Suprapubic skin (tissue), 4 donors: ENCODE data around the gene MTARC1. TPM values are rescaled to one million over a fixed set of nuclear protein-coding genes. Genes with fewer than 3 reads are reported as not detected.

Experiments used
- DNase-seq, 2 donors: peaks; one replicate each; pipeline ENCODE4 v3.0.0-alpha.2; 2019; ENCODE audit warnings: low spot score in 2 of 2
- H3K27ac ChIP-seq: fragments of 200-600 bp; sonication (generic); one replicate; pipeline ENCODE4 v1.5.1; 2019
- H3K27me3 ChIP-seq: fragments of 200-600 bp; sonication (generic); one replicate; pipeline ENCODE4 v1.5.1; 2019
- H3K36me3 ChIP-seq: fragments of 200-600 bp; sonication (generic); one replicate; pipeline ENCODE4 v1.5.1; 2019
- H3K4me1 ChIP-seq: fragments of 200-600 bp; sonication (generic); one replicate; pipeline ENCODE4 v1.5.1; 2019
- H3K4me3 ChIP-seq: fragments of 200-600 bp; sonication (generic); one replicate; pipeline ENCODE4 v1.5.1; 2019; ENCODE audit warnings: mild to moderate bottlenecking
- H3K9me3 ChIP-seq: fragments of 200-600 bp; sonication (generic); one replicate; pipeline ENCODE4 v1.5.1; 2019
- CTCF ChIP-seq, 2 donors: fragments of 200-600 bp in 1 of 2; fragments of 450-650 bp in 1 of 2; sonication (generic) in 1 of 2; IDR thresholded peaks; one replicate each; pipeline ENCODE4 v1.5.1; 2016 to 2019; ENCODE audit warnings: antibody characterized with exemption in 2 of 2, mild to moderate bottlenecking in 1 of 2, moderate library complexity in 1 of 2
- EP300 ChIP-seq: sonication (generic); formaldehyde crosslinking; IDR thresholded peaks from one replicate; pipeline ENCODE4 v1.6.1; 2017; ENCODE audit warnings: antibody characterized with exemption
- POLR2A ChIP-seq, 2 donors: fragments of 450-650 bp; IDR thresholded peaks; one replicate each; pipeline ENCODE4 v1.6.1; 2017; ENCODE audit warnings: antibody characterized with exemption in 2 of 2, mild to moderate bottlenecking in 2 of 2, moderate library complexity in 2 of 2
- POLR2AphosphoS5 ChIP-seq, 3 donors: sonication (generic); formaldehyde crosslinking; IDR thresholded peaks; one replicate each; pipeline ENCODE4 v1.6.1; 2017; ENCODE audit warnings: antibody characterized with exemption in 3 of 3
- WGBS: methylation state at CpG from one replicate; pipeline ENCODE4 v1.1.5; 2018; 5-methylcytosine and 5-hydroxymethylcytosine counted together
- total RNA-seq, 4 donors: library from RNA; depleted of rRNA; stranded (reverse); fragments of >200 nt; gene quantifications; one replicate each; pipeline ENCODE4 v1.1.0, GENCODE V29; 2016

MTARC1 gene
- total RNA-seq, 4 donors from 2014 or later = 2.1 to 12.7 (median 7.5) TPM

GRCh38 chr1:220751111-220751510 is 35.6 kb upstream of the MTARC1 start:
- Histone ChIP-seq H3K4me1 (peaks cover 16% of the 10 kb centered on the region), H3K27ac (no peak overlapping the region), H3K9me3 (no peaks in the 10 kb centered on the region), H3K36me3 (peaks cover 12% of the 10 kb centered on the region), H3K4me3 (no peak overlapping the region), H3K27me3 (no peaks in the 10 kb centered on the region)
- DNase-seq = no peak
- TF ChIP-seq POLR2AphosphoS5 (IDR thresholded peaks at IDR 0.05) (no peak), POLR2A (IDR thresholded peaks at IDR 0.05) (no peak), EP300 (no peak), CTCF (IDR thresholded peaks at IDR 0.05) (no peak)
- 78% methylated on average over 2 of the region's 2 CpGs for WGBS

GRCh38 chr1:220754212-220754917 is 32.3 kb upstream of the MTARC1 start:
- Histone ChIP-seq H3K4me1 (no peaks in the 10 kb centered on the region), H3K9me3 (no peaks in the 10 kb centered on the region), H3K27me3 (no peaks in the 10 kb centered on the region), H3K36me3 (peaks cover 21% of the 10 kb centered on the region), H3K4me3 (no peak overlapping the region), H3K27ac (no peak overlapping the region)
- WGBS = 96% methylated on average over 6 of the region's 6 CpGs
- DNase-seq = no peak
- TF ChIP-seq CTCF (IDR thresholded peaks at IDR 0.05) (no peak), POLR2AphosphoS5 (IDR thresholded peaks at IDR 0.05) (no peak), POLR2A (IDR thresholded peaks at IDR 0.05) (no peak), EP300 (no peak)

GRCh38 chr1:220754918-220755295 is 31.8 kb upstream of the MTARC1 start:
- H3K27ac ChIP-seq = no peak overlapping the region

GRCh38 chr1:220755309-220755708 is 31.4 kb upstream of the MTARC1 start:
- Histone ChIP-seq H3K4me1 (no peaks in the 10 kb centered on the region), H3K27me3 (no peaks in the 10 kb centered on the region), H3K4me3 (no peak overlapping the region), H3K9me3 (no peaks in the 10 kb centered on the region), H3K27ac (no peak overlapping the region), H3K36me3 (peaks cover 21% of the 10 kb centered on the region)
- 92% methylated on average over 6 of the region's 6 CpGs for WGBS
- TF ChIP-seq POLR2A (IDR thresholded peaks at IDR 0.05) (no peak), POLR2AphosphoS5 (IDR thresholded peaks at IDR 0.05) (no peak), EP300 (no peak), CTCF (IDR thresholded peaks at IDR 0.05) (no peak)
- DNase-seq = no peak

More at GRCh38 chr1:220754918-220755295, 31.8 kb upstream of the MTARC1 start:
- WGBS = 92% methylated on average over 4 of the region's 4 CpGs
- peaks cover 21% of the 10 kb centered on the region for H3K36me3 ChIP-seq
- H3K27me3 ChIP-seq = no peaks in the 10 kb centered on the region
- H3K4me3 ChIP-seq = no peak overlapping the region
- H3K9me3 ChIP-seq = no peaks in the 10 kb centered on the region
- DNase-seq = no peak
- TF ChIP-seq POLR2A (IDR thresholded peaks at IDR 0.05) = no peak
- TF ChIP-seq EP300 = no peak
- TF ChIP-seq POLR2AphosphoS5 (IDR thresholded peaks at IDR 0.05) = no peak
- no peak for TF ChIP-seq CTCF (IDR thresholded peaks at IDR 0.05)
- no peaks in the 10 kb centered on the region for H3K4me1 ChIP-seq

GRCh38 chr1:220757441-220757840 is 29.3 kb upstream of the MTARC1 start:
- no peak overlapping the region for H3K27ac ChIP-seq
- no peaks in the 10 kb centered on the region for H3K27me3 ChIP-seq
- peaks cover 21% of the 10 kb centered on the region for H3K36me3 ChIP-seq
- no peaks in the 10 kb centered on the region for H3K4me1 ChIP-seq
- H3K9me3 ChIP-seq = no peaks in the 10 kb centered on the region
- no peak for TF ChIP-seq CTCF (IDR thresholded peaks at IDR 0.05)
- TF ChIP-seq POLR2AphosphoS5 (IDR thresholded peaks at IDR 0.05) = no peak
- TF ChIP-seq POLR2A (IDR thresholded peaks at IDR 0.05) = no peak
- no peak for TF ChIP-seq EP300
- no peak overlapping the region for H3K4me3 ChIP-seq
- DNase-seq = no peak
- 80% methylated on average over 3 of the region's 3 CpGs for WGBS
